IPS DF 19.7 (cell line): ENCODE results near the gene CTXN1.

ENCODE experiments used
- DNase-seq: peaks from one replicate; pipeline ENCODE4 v3.0.0-alpha.2; 2013; ENCODE audit warnings: low read depth, low spot score

The CTXN1 gene

GRCh38 chr19:7874897-7875273 is 51.0 kb downstream of the CTXN1 start:
- no peak for DNase-seq
